NCI-H1436 treated with DMSO at 0.1 percent for 48 hours (cell line): Measurements from ENCODE around the gene ACTA2.

Experiments used
- DNase-seq: peaks from one replicate; lab custom pipeline; 2025; lab: John Stamatoyannopoulos, UW

The ACTA2 gene

GRCh38 chr10:88952647-88953111 is at the start of gene ACTA2:
Gene ACTA2 (minus strand): TSS chr10:88952773. CDS start chr10:88948930, 3,843 bp downstream.
- no peak for DNase-seq

DNA sequence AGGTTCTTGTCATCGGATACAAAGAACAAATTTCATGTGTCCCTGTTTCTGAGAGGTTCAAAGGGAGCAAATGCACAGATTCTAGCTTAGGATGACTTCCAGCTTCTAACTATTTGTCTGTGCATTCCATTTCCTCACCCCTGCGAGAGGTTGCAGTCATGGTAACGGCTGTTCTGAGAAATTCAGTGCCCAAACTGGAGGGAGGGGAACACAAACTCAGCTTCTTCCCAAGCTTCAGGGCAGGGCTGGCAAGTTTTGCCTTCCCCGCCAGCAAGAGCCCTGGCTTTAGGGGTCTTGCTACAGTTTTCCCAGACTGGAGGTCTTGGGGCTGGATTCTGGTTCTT is 49.1 kb upstream of the ACTA2 start:
- no peak for DNase-seq

DNA sequence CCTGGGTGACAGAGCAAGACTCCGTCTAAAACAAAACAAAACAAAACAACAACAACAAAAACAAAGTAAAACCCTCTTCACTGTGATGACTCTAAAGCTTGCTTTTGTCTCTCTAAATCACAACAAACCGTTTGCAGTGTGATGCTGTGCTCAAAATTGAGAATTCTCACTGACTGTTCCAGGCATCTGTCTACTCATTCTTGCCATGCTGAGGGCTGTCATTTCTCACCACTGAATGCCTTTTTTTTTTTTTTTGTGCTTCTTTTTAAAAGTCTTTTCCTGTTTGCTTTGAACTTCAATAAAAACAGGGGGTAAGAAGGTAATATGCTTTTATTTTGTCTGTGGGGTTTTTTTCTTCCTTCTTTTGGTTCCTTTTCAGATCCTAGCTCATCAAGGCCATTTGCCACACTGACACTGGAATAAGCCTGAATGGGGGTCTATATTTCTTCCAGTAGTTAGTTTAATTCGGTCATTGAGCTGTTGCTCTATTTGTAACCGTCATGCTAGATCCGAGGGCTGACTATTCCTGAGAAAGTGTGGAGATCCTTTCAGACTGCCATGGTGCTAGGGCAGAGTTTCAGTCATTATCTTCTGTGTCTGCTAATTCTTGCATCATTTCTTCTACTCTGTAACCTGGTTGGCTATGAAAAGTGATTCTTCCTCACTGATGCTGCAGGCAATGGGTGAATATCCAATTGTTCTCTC is 48.6 kb upstream of the ACTA2 start:
- no peak for DNase-seq

DNA sequence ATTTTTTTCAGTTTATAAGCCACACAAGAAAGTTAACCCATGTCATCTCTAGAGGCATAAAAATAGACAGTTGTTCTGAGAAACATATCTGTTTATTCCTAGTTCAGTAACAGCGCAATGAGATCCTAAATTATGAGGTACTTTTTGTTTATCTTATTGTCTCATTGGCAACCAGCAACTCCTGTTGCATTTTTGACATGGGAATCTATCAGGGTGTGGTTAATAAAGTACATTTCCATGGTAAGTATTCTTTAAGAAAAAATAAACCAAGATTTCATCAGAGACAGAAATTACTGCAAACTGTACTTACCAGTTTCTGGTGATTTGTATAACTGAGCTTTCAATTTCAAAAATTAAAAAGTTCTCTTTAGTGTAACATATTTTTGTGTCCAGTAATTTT is 47.1 kb upstream of the ACTA2 start:
- DNase-seq: no peak

DNA sequence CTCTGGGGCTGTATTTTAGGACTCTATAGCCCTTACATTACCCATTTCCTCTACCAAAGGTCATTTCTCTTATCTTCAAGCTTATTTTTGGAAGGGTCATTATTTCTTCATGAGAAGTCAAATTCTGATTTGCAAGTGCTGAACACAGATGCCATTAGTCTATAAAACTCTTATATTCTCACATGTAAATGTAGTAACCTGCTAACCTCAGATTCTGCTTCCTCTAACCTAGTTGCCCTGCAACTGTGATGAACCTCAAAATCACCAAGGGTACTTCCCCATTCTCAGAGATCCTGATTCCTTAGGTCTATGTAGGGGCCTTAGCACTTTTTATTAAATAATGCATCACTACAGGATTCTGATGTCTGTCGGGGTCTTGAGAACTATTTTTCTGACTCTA is 44.4 kb upstream of the ACTA2 start:
- DNase-seq: no peak

- no peak for DNase-seq
Measured at GRCh38 chr10:88995156-88995876, 42.7 kb upstream of the ACTA2 start.

GRCh38 chr10:88994019-88994418 is 41.4 kb upstream of the ACTA2 start:
- no peak for DNase-seq

- DNase-seq: no peak
Measured at GRCh38 chr10:88992921-88993524, 40.5 kb upstream of the ACTA2 start.

DNA sequence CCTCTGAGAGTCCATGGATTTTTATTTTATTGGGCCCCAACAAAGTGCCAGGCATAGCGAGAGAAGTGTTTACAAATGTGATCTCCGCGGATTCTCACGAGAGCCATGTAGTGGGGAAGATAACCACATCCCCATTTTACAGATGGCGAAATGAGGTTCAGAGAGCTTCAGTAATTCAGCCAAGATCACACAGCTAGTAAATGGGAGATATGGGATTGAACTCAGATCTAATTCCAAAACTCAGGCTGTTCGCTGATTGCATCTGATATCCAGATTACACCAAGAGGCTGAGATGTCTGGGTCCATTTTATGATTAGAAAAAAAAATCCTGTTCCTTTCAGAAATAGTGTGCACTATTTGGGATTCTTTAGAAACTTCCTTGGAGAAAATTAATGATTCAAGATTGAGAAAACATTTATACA is 39.3 kb upstream of the ACTA2 start:
- no peak for DNase-seq

DNA sequence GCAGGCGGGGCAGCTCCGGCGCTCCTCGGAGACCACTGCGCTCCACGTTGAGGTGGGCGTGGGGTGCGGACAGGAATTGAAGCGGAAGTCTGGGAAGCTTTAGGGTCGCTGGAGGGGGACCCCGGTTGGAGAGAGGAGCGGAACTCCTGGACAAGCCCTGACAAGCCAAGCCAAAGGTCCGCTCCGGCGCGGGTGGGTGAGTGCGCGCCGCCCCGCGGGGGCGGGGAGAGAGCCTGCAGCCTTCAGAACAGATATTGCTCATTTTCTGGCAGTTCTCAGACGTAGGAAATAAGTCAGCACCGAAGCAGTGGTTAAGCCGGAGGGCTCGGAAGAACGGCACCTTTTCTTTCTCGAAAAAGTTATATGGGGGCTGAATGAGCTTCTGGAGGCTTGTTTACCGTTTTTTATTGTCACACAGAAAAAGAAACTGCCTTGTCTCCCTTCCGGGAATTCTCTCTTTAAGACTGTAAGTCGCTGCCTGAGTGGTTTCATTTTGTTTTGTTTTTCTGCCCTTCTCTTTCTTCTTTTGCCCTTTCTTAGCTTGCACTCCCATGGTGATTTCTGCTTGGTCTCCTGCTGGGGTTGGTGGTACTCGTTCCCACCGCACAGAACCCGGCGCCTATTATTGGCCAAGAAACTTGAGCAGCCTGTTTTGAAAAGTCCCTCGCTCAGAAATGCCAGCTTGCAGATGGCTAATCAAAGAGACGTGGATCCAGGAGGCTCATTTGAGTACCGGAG is 38.8 kb upstream of the ACTA2 start:
- no peak for DNase-seq

- DNase-seq: no peak
Measured at GRCh38 chr10:88990384-88991160, 38.0 kb upstream of the ACTA2 start, which contains the start of gene FAS. Gene FAS (plus strand): TSS chr10:88990798. CDS start chr10:88990877, 79 bp downstream.

GRCh38 chr10:88989824-88990383 is 37.3 kb upstream of the ACTA2 start:
- no peak for DNase-seq

DNA sequence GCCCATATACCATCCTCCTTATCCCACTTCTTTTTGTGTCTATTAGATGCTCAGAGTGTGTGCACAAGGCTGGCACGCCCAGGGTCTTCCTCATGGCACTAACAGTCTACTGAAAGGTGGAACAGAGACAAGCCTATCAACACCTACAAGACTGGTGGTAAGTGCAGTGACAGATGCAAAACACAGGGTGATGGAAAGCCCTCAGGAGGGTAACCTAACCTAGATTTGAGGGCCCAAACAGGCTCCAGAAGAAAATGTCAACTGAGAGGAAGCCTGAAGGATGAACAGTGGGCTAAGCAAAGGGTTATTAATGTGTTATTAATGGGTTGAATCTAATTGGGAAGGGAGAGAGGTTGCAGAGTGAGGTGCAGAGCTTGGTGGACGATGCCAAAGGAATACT is 36.9 kb upstream of the ACTA2 start:
- no peak for DNase-seq

GRCh38 chr10:88987840-88988239 is 35.3 kb upstream of the ACTA2 start:
- DNase-seq: no peak

DNA sequence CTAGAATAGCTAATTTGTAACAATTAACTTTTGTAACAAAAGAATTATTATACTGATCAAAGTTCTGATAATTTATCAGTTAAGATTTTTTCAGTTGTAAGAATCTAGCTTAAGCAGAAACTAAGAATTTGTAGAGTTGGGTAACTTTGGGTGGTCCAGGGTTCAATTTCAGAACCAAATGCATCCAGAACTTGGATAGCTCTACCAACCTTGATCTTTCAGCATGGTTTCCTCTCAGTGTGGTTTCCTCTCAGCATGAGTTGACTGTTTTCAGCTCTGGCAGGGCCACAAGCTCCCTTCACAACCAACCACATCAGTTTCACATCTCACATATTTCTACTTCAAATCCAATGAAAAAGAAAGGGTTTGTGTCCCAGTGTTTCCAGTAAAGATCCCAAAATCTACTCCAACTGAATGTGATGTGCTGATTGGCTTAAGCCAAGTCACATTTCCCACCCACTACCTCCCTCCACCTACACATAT is 34.7 kb upstream of the ACTA2 start:
- DNase-seq: no peak

DNA sequence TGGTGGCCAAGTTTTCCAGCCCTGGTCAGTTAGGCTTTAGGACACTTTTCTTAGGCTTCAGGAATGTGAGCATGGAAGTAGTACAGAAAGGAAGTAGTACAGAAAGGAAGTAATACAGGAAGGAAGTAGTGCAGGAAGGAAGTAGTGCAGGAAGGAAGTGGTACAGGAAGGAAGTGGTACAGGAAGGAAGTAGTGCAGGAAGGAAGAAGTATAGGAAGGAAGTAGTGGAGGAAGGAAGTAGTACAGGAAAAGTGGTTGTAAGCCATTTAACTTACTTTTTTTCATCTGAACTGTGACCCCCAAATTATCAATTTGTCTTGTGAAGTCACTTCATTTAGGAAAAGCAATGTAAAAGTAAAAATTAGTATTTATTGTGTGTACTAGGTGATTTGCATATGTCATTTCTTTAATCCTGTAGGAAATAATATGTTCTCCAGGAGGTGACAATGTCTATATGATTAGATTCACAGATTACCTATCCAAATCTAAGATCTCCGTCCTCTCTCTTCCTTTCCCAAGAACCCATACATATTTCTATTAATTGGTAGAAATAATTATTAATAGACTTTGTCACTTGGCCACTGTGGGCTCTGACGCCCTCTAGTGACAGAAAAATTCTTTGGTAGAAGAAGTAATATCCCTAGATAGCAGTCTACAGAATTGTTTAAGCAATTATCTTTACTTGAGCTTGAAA is 34.1 kb upstream of the ACTA2 start:
- no peak for DNase-seq

- no peak for DNase-seq
Measured at GRCh38 chr10:88984525-88984924, 32.0 kb upstream of the ACTA2 start.

GRCh38 chr10:88983939-88984338 is 31.4 kb upstream of the ACTA2 start:
- DNase-seq: no peak

- no peak for DNase-seq
Measured at GRCh38 chr10:88983206-88983605, 30.6 kb upstream of the ACTA2 start.

DNA sequence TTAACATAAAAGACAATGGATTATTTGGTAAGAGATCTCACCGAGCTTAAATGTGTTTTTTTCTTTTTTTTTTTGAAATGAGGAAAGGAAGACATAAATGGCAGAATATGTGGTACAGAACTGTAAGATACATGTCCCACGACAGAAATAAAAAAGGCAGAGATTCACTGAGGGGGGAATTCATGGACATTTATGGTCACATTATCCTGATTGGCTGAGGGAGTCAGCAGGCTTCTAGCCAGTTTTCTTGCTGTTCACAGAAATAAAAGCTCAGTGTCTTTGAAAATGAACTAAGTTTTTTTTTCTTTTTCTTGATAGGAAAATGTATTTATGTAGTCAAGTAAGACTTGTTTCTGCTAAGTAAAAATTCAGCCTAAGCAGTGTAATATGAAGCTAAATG is 29.8 kb upstream of the ACTA2 start:
- no peak for DNase-seq

- DNase-seq: no peak
Measured at GRCh38 chr10:88981435-88981834, 28.9 kb upstream of the ACTA2 start.
